Stimulated activated CD4-positive, alpha-beta T cell treated with anti-CD3 and anti-CD28 coated beads, Interleukin-4, amount 100 ng/mL, for 48 hours (primary cell): ENCODE results near the gene HERC3.

Experiments
- DNase-seq, 2 donors: peaks; one replicate each; pipeline ENCODE4 v3.0.0-alpha.2; 2020; ENCODE audit warnings: low read depth in 2 of 2

Gene HERC3

DNA sequence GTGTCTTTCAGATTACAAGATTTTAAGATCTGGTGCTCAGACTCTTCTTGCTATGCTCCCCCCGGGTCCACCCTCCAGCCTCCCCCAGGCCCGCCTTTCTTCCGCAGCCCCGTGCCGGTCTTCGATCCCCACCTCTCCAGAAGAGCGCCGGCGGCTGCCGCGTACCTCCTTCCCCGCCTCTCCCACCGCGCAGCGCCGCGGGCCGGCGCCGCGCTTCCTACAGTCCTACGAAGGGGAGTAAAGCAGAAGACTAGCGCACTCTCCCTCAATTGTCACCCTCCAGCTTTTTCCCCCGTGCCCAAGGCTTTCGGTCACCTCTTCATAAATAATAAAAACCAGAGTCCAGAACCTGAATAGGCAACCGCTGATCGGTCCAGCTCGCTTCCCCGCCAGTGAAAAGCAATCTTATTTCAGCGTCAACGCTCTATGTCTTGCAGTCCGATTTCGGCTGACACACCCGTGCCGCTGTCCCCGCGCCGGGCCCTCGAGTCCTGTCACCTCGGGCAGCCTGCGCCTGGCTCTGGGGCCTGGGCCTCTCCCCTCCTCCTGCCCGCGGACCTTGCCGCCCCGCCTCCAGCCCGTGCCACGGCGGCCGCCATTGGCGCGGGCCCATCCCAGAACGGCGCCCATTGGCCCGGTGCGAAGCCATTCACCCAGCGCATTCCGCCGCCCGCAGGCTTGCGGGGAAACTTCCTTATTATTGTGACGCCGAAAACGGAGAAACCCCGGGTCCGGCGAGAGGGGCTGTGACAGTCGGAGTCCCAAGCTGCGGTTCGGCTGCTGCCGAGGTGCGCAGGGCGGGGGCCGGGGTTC, at the start of gene HERC3:
Gene HERC3 (plus strand): TSS at position 694 of the 813 bp plus-strand sequence. CDS start 13,344 bp downstream, outside the sequence.
- DNase-seq, result peak; percentile 80 to 85

DNA sequence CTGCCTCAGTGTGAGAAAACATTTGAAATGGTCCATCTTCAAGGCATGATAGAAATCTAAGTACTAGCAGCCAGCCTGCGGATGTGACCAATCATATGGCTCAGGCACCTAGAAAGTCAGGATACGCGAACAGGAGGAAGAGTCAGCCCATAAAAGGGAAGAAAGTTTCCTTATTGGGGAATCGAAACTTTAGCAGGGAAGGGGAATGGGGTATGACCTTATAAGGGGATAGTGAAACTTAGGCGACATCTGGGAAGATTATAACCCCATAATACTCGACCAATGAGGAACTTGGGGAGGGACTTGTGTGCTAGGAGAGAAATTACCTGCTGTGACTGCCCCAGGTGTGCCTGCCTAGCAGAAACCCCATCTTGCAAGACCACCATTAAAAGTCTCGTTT, 42.5 kb upstream of the HERC3 start:
- no peak for DNase-seq

DNA sequence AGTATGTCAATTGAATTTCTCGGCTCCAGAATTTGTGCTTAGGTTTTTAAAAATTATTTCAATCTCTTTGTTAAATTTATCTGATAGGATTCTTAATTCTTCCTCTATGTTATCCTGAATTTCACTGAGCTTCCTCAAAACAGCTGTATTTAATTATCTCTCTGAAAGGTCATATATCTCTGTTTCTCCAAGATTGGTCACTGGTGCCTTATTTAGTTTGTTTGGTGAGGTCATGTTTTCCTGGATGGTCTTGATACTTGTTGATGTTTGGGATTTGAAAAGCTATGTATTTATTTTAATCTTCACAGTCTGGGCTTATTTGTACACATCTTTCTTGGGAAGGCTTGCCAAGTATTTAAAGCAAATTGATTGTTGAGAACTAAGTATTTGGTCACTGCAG, 24.7 kb upstream of the HERC3 start:
- no peak for DNase-seq

DNA sequence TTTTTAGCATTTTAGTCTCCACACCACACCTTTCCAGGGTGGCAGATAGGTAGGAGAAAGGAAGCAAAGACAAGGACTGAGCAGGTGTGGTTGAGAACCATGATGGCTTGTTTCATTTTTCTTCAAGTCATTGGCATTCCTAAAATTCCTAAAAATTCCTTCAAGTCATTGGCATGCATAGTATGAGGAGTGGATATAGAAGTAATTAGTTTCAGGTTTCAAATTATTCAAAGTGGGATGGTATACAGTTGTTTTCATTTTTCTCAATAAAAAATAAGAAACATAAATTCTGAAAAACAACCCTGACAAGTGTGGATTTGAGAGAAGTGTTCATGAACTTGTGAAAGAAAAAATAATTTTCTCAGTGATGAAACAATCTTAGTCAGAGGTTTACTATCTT, 22.3 kb upstream of the HERC3 start:
- no peak for DNase-seq

DNA sequence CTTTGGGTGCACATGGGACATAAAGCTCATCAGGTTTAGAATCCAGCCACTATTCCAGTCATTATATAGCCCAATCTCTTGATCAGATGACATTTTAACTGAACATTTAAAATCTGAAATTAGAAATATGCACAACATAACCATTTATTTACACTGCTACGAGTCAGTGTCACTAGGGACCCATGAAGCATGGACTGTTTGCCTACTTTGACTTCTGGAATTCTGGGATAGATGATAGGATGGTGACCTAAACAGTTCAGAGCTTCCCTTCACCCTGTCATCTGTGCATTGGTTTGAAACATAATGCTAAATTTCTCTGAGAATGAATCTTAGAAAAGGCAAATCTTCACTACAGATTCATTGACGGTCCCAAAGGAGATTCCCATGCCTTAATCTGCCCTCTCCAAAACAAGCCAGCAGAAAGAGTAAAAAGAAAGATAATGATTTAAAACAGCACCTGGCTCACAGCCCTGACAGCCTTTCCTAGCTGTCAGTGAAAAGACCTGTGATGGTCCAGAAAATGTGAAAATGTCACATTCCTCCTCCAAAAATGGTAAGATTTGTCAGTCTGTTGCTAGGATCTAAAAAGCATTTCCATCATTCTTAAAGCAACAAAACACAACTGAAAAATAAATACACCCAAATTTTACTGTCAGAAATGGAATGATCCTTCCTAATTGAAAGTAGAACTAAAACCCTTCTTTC, 18.9 kb upstream of the HERC3 start:
- no peak for DNase-seq

DNA sequence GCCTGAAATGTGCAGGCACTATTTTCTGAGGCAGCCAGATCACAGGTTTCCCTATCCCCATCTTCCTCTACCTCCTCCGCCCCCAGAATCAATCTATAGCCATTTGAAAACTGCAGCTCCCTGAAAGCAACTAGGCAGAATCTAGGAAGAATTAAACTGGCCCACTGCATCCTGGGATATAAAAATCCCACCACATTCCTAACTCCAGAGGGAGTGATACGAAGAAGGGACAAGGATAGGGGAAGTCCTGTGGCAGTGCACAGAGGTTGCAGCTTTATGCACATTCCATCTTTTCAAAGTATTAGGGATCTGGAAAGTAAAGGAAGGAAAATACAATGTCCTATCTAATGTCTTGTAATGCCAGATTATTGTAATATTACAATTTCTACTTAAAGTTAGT, 18.3 kb upstream of the HERC3 start:
- DNase-seq, result no peak

DNA sequence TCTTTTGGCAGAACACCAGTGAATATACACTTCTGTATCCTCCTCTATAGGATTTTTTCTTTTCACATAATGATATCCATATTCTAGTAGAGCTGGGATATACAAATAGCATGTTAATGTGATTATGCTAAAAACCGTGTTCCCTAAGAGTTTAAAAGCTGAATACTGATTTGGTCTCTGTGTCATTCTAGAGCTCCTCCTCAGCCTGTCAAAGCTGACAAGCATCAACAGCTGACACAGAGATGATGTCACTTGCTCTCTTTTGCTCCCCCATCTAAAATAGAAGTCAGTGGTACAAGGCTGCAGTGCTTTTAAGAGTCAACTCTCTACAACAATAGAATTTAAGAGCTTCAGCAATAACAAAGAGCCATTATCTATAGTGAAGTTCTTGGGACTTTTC, 17.1 kb upstream of the HERC3 start:
- DNase-seq, result no peak

DNA sequence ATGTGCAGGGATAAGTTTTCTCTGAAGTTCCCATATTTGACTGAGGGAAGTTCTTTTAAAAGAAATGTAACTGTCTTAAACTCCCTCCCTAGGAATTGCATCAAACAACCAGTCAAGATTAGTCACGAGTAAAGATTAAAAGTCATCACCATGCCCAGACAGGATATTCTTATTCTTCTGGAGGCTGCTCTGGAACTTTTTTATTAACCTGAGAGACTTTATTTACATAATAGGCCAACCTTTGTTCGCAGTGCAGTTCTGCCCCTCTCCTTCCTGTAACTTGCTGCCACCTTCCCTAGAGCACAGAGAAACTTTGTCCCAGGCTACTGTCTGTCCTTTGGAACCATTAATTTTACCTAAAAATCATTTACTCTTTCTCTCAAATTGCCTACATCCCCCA, 9.8 kb upstream of the HERC3 start:
- no peak for DNase-seq

DNA sequence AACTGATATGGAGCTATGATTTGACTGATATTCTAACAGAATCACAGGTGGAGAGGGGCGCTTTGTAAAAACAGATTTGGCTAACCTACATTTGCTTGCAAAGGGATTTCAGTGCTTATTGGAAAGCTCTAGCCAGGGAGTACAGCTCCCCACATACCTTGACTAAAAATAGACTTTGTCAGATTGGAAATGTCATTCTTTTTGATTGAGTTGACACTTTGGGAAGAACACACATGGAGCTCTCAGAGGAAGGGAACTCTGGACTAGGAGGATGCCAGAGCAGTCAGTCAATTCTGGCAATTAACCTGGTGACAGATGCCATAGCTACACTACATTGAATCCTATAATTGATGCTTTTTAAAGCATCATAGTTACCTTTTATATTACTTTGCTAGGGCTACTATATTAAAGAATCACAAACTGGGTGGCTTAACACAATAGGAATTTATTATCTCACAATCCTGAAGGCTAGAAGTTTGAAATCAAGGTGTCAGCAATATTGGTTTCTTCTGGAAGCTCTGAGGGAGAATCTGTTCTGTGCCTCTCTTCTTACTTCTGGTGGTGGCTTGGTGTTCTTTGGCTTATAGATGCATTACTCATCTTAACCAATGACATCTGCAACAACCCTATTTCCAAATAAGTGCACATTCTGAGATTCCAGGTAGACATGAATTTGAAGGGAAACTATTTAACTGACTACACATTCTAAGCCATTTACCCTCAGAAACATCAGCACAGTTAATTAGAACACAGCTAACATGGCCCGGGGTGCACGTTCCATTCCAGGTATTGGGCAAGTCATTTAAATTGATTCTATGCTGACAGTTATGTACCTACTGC, 8.4 kb upstream of the HERC3 start:
- DNase-seq, result no peak

DNA sequence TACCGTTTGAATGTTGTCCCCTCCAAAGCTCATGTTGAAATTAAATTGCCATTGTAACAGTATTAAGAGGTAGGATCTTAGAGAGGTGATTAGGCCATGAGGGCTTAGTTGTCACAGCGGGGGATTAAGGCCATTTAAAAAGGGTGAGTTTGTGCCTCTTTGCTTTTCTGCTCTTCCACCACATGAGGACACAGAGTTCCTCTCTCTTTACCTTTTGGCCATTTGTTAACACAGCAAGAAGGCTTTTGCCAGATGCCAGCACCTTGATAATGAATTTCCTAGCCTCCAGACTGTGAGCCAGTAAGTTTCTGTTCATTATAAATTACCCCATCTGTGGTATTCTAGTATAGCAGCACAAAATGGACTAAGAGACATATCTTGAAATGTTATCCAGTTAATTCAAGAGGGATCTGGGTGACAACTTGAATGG, 7.8 kb upstream of the HERC3 start:
- no peak for DNase-seq

DNA sequence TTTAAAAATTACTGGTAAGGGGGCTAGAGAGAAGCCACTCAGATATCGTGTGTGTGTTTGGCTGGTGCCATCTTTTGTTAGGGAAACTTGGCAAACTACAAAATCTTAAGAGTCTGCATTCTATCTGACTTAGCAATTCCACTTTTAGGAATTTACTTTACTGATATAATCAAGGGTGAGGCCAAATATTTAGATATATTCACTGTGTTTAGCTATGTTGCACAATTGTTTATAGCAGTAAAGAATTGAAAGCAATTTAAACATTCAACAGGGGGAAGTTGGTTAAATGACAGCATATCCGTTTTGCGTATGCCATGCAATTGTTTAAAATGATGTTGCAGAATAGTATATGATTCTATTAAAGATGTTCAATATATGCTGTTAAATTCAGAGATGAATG, 6.4 kb upstream of the HERC3 start:
- DNase-seq, result no peak

DNA sequence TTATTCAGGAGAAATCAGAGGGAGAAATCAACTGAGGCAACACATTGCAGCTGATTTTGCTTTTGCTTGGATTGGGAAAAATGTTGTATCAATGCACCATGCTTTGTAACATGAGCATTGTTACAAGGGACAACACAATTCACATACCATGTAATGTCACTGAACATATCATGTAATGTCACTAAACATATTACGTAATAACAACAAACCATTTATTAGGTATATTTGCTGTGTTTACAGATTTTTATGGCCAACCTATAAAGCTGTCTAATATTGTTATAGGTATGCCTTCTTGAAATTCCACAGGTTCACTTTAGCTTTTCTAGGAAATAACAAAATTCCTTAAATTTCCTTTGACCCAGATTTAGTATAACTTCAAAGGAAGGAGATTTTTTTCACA, 5.0 kb upstream of the HERC3 start:
- no peak for DNase-seq

DNA sequence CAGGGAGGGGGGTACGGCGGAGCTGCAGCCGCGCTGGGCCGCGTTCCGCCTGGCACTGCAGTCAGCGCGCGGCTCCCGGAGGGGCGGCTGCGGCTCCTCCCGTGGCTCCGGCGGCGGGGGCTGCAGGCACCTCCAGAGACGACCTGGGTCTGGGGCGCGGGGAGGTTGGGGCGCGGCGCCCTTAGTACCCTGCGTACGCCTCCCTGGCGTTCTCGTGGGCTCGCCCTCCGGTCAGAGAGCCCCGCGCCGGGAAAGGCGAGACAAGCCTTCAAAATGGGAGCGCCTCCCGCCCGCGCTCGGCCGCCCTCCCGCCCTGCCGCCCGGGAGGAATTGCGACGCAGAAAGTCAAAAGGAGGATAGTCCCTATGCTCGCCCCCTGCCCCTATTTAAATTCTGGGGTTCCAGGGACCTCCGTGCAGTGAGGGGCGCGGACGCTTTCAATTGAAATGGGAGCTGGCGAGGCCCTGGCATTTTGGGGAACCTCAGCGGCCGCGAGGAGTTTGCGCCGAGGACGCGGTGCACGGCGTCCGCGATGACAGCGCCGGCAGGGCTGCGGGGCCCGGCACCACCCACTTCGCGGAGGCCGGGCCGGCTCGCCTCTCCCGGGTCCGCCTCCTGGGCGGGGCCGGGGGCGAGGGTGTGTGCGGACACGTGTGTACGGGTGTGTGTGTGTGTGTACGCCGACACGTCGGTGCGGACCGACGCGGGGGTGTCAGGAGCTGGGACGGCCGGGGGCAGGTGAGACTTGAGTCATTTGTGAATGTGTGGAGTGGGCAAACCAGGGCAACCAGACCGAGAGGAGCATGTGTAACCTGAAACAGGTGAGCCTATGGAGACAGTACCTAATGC, 544 bp downstream of the HERC3 start:
- peak; percentile 67 to 77 for DNase-seq

DNA sequence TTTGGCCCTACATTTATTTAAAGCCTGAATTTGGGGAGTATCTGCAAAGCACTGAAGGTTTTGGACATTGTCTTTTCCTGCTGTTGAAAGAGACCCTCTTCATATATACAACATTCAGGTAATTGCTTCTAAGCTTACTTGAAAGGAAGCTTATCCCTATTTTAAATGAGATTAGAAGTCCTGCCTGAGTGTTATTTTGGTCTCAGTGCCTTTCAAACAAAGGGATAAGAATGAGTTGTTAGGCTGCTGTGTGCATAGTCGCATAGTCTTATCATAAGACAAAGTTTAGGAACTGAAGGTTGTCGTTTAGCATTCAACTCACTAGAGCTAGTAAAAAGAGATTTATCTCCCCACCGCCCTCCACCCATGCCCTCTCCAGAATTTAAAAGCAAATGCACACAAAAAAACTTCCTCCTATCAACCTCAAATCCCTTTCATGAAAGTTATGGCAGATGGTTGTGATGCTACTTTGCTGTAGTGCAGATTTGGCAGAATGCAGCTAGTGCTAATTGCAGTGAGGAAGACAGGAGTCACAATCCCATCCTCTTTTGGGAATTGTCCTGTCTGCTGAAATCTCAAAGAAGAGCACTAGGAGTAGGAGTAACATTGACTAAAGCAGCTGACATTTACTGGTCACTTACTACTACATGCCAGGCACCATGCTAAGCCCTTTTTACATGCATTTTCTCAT, 5.8 kb downstream of the HERC3 start:
- DNase-seq, result no peak

DNA sequence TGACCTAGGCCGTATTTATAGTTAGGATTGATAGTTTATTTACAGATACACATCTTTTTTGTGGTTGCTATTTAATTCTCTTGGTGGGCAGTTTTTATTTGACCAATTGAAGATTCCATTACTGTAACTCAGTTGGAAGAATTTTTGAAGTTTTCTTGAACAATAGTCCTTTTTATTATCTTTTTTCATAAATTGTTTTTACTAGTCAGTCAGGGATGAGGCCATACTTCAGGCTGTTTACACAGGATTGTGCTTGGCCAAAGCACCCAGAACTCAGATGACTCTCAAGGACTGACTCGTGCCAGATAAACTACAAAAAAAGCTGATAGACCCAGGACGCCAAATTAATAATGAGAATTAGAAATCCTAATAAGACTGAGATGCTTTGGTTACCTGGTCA, 7.0 kb downstream of the HERC3 start:
- DNase-seq, result no peak

DNA sequence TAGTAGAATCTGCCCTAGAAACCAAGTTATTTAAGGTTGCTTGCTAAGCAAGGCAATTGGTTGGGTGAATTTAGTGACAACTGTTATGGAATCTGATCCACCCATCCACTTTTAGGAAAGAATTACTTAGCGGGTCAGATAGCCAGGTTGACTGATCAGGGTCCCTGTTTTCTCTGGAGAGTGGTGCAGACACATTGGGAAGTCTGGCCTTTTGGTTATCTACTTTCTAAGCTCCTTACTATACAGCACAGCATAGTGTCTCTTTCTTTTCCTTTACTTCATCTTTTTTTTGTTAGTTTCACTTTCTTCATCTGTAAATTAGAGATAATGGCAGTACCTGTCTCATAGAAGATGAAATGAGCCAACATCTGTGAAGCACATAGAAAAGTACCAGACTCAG, 7.4 kb downstream of the HERC3 start:
- no peak for DNase-seq

DNA sequence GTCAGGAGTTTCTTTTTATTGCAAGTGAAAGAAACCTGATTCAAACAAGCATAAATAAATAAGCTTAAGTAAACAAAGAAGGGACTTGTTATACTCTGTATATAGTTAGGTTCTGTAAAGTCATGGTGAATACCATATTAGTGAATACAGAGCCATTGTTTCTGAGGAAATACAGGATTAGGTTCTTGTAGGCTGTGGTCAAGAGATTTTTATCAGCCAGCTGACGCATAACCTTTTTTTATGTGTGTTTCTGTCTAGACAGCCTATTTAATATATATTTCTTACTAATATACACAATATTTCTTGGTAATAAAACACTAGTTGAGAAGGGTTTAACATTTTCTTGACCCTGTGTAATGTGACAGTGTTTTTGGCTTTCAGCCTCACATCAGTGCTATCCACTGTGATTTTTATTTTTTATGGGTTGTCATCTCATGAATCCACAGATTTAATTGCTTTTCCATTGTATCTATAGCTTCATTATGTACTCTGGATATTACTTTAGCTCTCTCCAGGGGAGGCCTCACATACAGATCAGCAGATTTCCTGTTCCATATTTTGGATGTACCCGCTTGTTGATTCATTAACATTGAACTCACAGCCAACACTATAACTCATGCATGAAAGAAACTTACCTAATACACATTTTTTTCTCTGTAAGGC, 8.0 kb downstream of the HERC3 start:
- no peak for DNase-seq

DNA sequence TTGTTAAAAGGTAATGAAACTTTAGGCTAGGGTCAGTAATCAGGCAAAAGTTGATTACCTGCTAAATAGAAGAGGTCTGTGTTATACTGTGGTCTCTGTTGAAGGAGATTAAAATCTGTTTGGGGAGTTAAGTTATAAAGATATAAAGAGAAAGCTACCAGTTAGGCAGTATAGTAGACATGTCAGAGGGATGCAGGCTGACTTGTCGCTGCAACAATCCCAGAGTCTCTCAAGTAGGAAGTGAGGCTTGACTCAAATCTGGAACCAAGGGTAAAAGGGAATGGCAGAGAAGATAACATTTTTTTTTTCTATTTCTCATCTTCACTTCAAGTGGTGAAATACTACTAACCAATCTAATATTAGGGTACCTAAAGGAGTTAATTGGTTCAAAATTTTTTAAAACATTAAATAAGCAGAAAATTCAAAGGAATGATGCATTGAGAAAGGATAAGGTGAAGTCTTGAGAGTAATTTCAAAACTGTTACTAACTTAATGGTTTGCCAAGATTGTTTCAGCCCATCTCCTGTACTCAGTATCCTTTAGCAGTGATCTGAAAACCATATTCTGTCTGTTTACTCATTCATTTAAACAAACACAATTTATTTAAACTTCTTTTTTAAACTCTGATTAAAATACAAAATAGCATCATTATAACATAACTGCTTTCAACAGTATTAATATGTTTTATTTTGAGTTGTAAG, 12.8 kb downstream of the HERC3 start:
- DNase-seq, result no peak

DNA sequence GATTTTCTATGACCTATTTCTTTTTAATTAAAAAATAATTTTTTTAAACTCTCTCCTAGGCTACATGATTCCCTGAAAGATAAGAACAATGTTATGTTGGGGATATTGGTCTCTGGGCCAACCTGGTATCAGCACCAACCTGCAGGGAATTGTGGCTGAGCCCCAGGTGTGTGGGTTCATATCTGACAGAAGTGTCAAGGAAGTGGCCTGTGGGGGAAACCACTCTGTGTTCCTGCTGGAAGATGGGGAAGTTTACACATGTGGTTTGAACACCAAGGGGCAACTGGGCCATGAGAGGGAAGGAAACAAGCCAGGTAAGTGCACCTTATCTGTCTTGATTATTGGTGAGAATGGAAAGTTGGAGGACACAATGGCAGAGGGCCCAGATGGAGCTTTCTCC, 13.5 kb downstream of the HERC3 start:
- no peak for DNase-seq

DNA sequence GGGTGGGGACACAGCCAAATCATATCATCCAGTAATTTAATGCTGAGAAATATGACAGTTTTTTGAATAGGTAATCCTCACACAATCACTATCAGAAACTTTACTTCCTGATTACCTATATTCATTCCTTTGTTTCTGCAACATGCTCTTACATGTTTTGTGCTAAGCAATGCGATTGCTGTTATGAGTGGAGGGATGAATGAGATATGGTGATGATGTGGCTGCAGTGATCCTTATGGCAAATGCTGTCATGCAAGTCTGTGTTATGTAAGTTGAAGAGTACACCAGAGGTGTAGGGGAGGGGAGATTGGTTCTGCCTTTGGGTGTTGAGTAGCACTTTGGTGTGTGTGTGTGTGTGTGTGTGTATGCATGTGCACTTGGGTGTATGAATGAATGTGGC, 14.6 kb downstream of the HERC3 start:
- no peak for DNase-seq
